GM12801 (cell line): ENCODE data around the gene MN1.

Source experiments
- TF ChIP-seq, protein P1 (sequence below): IDR thresholded peaks from one replicate; pipeline ENCODE4 v1.5.1; 2011; ENCODE audit warnings: control low read depth; ENCODE audit not compliant: insufficient read length; ENCODE audit errors: extremely low read depth

MN1 gene

GRCh38 chr22:27802346-27803073 lies 954 bp upstream of the MN1 start:
- TF ChIP-seq, protein P1, sequence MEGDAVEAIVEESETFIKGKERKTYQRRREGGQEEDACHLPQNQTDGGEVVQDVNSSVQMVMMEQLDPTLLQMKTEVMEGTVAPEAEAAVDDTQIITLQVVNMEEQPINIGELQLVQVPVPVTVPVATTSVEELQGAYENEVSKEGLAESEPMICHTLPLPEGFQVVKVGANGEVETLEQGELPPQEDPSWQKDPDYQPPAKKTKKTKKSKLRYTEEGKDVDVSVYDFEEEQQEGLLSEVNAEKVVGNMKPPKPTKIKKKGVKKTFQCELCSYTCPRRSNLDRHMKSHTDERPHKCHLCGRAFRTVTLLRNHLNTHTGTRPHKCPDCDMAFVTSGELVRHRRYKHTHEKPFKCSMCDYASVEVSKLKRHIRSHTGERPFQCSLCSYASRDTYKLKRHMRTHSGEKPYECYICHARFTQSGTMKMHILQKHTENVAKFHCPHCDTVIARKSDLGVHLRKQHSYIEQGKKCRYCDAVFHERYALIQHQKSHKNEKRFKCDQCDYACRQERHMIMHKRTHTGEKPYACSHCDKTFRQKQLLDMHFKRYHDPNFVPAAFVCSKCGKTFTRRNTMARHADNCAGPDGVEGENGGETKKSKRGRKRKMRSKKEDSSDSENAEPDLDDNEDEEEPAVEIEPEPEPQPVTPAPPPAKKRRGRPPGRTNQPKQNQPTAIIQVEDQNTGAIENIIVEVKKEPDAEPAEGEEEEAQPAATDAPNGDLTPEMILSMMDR, result no peak

- TF ChIP-seq, protein P1, result no peak
Observed at GRCh38 chr22:27801202-27801615, 347 bp downstream of the MN1 start.

DNA sequence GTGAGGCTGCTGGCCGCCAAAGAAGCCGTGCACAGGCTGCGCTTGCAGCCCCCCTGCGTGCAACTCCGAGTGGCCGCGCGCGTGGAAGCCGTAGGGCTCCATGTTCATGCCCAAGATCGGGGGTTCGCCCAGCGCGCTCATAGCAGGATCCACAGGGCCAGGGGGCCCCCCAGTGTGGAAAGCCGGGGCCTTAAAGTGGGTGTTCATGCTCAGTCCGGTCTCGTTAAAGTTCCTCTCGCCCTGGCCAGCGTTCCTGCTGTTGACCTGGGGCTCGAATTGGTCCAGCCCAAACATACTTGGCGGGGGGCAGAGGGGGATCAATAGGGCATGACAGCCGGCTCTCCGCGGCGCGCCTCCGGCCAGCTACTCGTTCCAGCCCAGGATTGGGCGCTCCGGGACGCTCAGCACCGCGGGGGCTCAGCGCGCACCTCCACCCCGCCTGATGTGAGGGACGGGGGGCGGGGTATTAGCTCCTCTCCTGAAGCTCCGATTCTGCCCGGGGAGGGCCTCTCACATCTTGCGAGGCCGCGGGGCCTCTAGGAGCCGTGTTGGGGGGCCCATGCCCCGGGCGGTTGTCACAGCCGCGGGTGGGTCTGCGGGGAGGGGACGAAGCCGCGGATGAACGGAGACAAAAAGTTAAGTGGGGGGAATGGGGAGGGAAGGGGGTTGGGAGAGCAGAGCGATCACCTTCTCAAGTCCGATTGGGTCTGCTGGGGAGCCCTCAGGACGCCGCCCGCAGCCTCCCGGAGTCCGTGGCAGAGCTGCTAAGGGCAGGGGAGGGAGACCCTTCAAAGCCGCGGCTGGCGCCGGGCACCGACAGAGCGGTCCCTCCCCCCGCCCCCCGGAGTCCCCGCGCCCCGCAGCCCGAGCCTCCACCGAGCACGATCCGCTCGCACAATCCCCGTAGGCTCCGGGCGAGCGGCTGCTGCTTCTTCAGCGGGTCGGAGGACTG lies 1.0 kb downstream of the MN1 start:
- TF ChIP-seq, protein P1, result no peak

- TF ChIP-seq, protein P1, result no peak
Observed at GRCh38 chr22:27799827-27800249, 1.7 kb downstream of the MN1 start.

GRCh38 chr22:27799015-27799826 lies 2.3 kb downstream of the MN1 start:
- TF ChIP-seq, protein P1, result no peak

- TF ChIP-seq, protein P1, result no peak
Observed at GRCh38 chr22:27798511-27799014, 3.0 kb downstream of the MN1 start.
